GM23248 (cell line): ENCODE measurements around the gene TRMT44. TPM values are rescaled to one million over a fixed set of nuclear protein-coding genes. Genes with fewer than 3 reads are reported as not detected.

Experiments used
- DNase-seq: peaks from one replicate; pipeline ENCODE4 v3.0.0-alpha.2; 2015
- H2AFZ ChIP-seq: fragments of 200-600 bp; sonication (generic); 2 replicates; pipeline ENCODE4 v1.6.1; 2016; ENCODE audit warnings: antibody characterized with exemption
- H3F3A ChIP-seq: fragments of 200-600 bp; sonication (generic); 2 replicates; pipeline ENCODE4 v1.6.1; 2016; ENCODE audit warnings: mild to moderate bottlenecking, antibody characterized with exemption, mixed run types; ENCODE audit not compliant: insufficient read depth
- H3K27ac ChIP-seq: fragments of 200-600 bp; sonication (generic); 2 replicates; pipeline ENCODE4 v1.5.1; 2016; ENCODE audit warnings: mild to moderate bottlenecking
- H3K27me3 ChIP-seq: fragments of 200-600 bp; sonication (generic); replicated peaks from 2 replicates; pipeline ENCODE4 v1.6.1; 2016; ENCODE audit warnings: mild to moderate bottlenecking; ENCODE audit not compliant: insufficient read depth
- H3K36me3 ChIP-seq: fragments of 200-600 bp; sonication (generic); 2 replicates; pipeline ENCODE4 v1.6.1; 2016; ENCODE audit warnings: low read depth, mild to moderate bottlenecking
- H3K4me1 ChIP-seq: fragments of 200-600 bp; sonication (generic); 2 replicates; pipeline ENCODE4 v1.6.1; 2016; ENCODE audit warnings: mild to moderate bottlenecking; ENCODE audit not compliant: insufficient read depth
- H3K4me2 ChIP-seq: fragments of 200-600 bp; sonication (generic); one replicate; pipeline ENCODE4 v1.6.1; 2016; ENCODE audit warnings: mild to moderate bottlenecking; ENCODE audit not compliant: unreplicated experiment
- H3K4me3 ChIP-seq: fragments of 200-600 bp; sonication (generic); 2 replicates; pipeline ENCODE4 v1.5.1; 2016; ENCODE audit warnings: mild to moderate bottlenecking
- H3K79me2 ChIP-seq: fragments of 200-600 bp; sonication (generic); 2 replicates; pipeline ENCODE4 v1.6.1; 2016; ENCODE audit warnings: mild to moderate bottlenecking; ENCODE audit not compliant: insufficient read depth
- H3K9ac ChIP-seq: fragments of 200-600 bp; sonication (generic); 2 replicates; pipeline ENCODE4 v1.6.1; 2016; ENCODE audit warnings: mild to moderate bottlenecking
- H3K9me2 ChIP-seq: fragments of 200-600 bp; sonication (generic); 2 replicates; pipeline ENCODE4 v1.6.1; 2016; ENCODE audit warnings: mixed run types, mild to moderate bottlenecking, moderate library complexity; ENCODE audit not compliant: insufficient read depth
- H3K9me3 ChIP-seq: fragments of 200-600 bp; sonication (generic); one replicate; pipeline ENCODE4 v1.6.1; 2017; ENCODE audit warnings: low read depth
- H4K20me1 ChIP-seq: fragments of 200-600 bp; sonication (generic); 2 replicates; pipeline ENCODE4 v1.6.0; 2016; ENCODE audit not compliant: insufficient read depth
- EZH2 ChIP-seq: fragments of 200-600 bp; sonication (generic); IDR thresholded peaks from 2 replicates; pipeline ENCODE4 v1.6.1; 2018; ENCODE audit warnings: antibody characterized with exemption, mild to moderate bottlenecking; ENCODE audit not compliant: insufficient read depth, poor library complexity, severe bottlenecking
- EZH2phosphoT487 ChIP-seq: fragments of 200-600 bp; sonication (generic); IDR thresholded peaks from 2 replicates; pipeline ENCODE4 v1.6.1; 2018; ENCODE audit warnings: antibody characterized with exemption, moderate library complexity, mild to moderate bottlenecking, low read depth; ENCODE audit not compliant: insufficient read depth
- WGBS, 2 experiments: methylation state at CpG; one replicate each; pipeline ENCODE4 v1.1.6; 2015 to 2017; ENCODE audit warnings: low lambda C conversion rate in 2 of 2, low coverage in 1 of 2; ENCODE audit errors: missing lambda C conversion rate in 2 of 2; 5-methylcytosine and 5-hydroxymethylcytosine counted together
- in situ Hi-C: fragments of 300-500 bp; cut with MboI; formaldehyde crosslinking; loops from 2 replicates; pipeline ENCODE4 v1.15.0; 2020
- polyA plus RNA-seq: library from polyadenylated mRNA; unstranded; fragments of >200 nt; fragmentation: Nextera tagmentation; extraction: Ambion mirVana; gene quantifications from 2 replicates; pipeline ENCODE4 v1.2.1, GENCODE V29; 2016
- total RNA-seq: library from RNA; depleted of rRNA; stranded (reverse); fragments of >200 nt; shearing (Covaris generic); gene quantifications from 2 replicates; pipeline ENCODE4 v1.2.3, GENCODE V29; 2014

The TRMT44 gene
- total and polyA plus RNA-seq, 2 experiments from 2014 or later = 4.1 to 12.0 TPM

GRCh38 chr4:8431553-8431952 is 9.0 kb upstream of the TRMT44 start:
- TF ChIP-seq EZH2 (no peak), EZH2phosphoT487 (no peak)
- Histone ChIP-seq H3K36me3 (no peaks in the 10 kb centered on the region), H3K4me1 (peaks cover 7% of the 10 kb centered on the region; the same call in 1 of the 2 replicates), H3K9me2 (no peaks in the 10 kb centered on the region), H3K27me3 (no peaks in the 10 kb centered on the region), H3K9ac (no peak overlapping the region), H3K4me3 (no peak overlapping the region), H3K27ac (no peak overlapping the region), H4K20me1 (no peaks in the 10 kb centered on the region), H3K9me3 (no peaks in the 10 kb centered on the region), H2AFZ (no peak overlapping the region), H3F3A (no peaks in the 10 kb centered on the region), H3K4me2 (no peak overlapping the region), H3K79me2 (peaks cover 22% of the 10 kb centered on the region)
- 76 to 90% methylated on average over 4 to 5 of the region's 5 CpGs for WGBS, 2 experiments
- in situ Hi-C loops = no loop called here
- no peak for DNase-seq

- Histone ChIP-seq H3K4me2 (no peak overlapping the region), H3K9me3 (no peaks in the 10 kb centered on the region), H3F3A (no peaks in the 10 kb centered on the region), H2AFZ (no peak overlapping the region), H3K4me1 (0 out of 2 replicates have a peak, but pooled peaks cover 3% of the 10 kb centered on the region), H4K20me1 (no peaks in the 10 kb centered on the region), H3K9ac (no peak overlapping the region), H3K4me3 (no peak overlapping the region), H3K27me3 (no peaks in the 10 kb centered on the region), H3K36me3 (no peaks in the 10 kb centered on the region), H3K9me2 (no peaks in the 10 kb centered on the region), H3K27ac (no peak overlapping the region), H3K79me2 (peaks cover 22% of the 10 kb centered on the region)
- 86 to 88% methylated on average over 5 of the region's 5 CpGs for WGBS, 2 experiments
- in situ Hi-C loops = no loop called here
- no peak for DNase-seq
- TF ChIP-seq EZH2phosphoT487 (no peak), EZH2 (no peak)
These were observed 7.4 kb upstream of the TRMT44 start for GRCh38 chr4:8433136-8433535.

- Histone ChIP-seq H3K9me2 (no peaks in the 10 kb centered on the region), H4K20me1 (no peaks in the 10 kb centered on the region), H2AFZ (no peak overlapping the region), H3K4me3 (no peak overlapping the region), H3K27me3 (no peaks in the 10 kb centered on the region), H3K79me2 (peaks cover 36% of the 10 kb centered on the region), H3K9ac (no peak overlapping the region), H3K27ac (no peak overlapping the region), H3F3A (peaks cover 6% of the 10 kb centered on the region), H3K4me2 (no peak overlapping the region), H3K4me1 (peaks cover 6% of the 10 kb centered on the region), H3K36me3 (no peaks in the 10 kb centered on the region), H3K9me3 (no peaks in the 10 kb centered on the region)
- no peak for DNase-seq
- in situ Hi-C loops = no loop called here
- TF ChIP-seq EZH2 (no peak), EZH2phosphoT487 (no peak)
- 89 to 94% methylated on average over 18 to 21 of the region's 21 CpGs for WGBS, 2 experiments
These were observed 6.1 kb upstream of the TRMT44 start for GRCh38 chr4:8434251-8435073.

GRCh38 chr4:8435656-8436121 is 4.9 kb upstream of the TRMT44 start:
- peak overlapping the region; percentile 65 for H3K4me3 ChIP-seq
- peak overlapping the region; percentile 56 for H3K4me2 ChIP-seq

More at GRCh38 chr4:8435656-8436121, 4.9 kb upstream of the TRMT44 start:
- Histone ChIP-seq H3F3A (peaks cover 15% of the 10 kb centered on the region), H3K79me2 (peaks cover 41% of the 10 kb centered on the region), H2AFZ (peak overlapping the region; percentile 60), H3K9me2 (no peaks in the 10 kb centered on the region), H3K9ac (peak overlapping the region; percentile 33), H3K27me3 (no peaks in the 10 kb centered on the region), H3K36me3 (no peaks in the 10 kb centered on the region), H3K27ac (no peak overlapping the region), H3K9me3 (no peaks in the 10 kb centered on the region), H4K20me1 (no peaks in the 10 kb centered on the region), H3K4me1 (peaks cover 9% of the 10 kb centered on the region)
- WGBS, 2 experiments = 41 to 53% methylated on average over 5 of the region's 5 CpGs
- peak; percentile 21 for DNase-seq
- TF ChIP-seq EZH2 (no peak), EZH2phosphoT487 (no peak)
- in situ Hi-C loops = no loop called here
